Fibroblast of villous mesenchyme (primary cell): ENCODE results near the gene KCNK1. TPM values are rescaled to one million over a fixed set of nuclear protein-coding genes. Genes with fewer than 3 reads are reported as not detected.
A peak's percentile ranks its signal among the peaks of the same experiment; 100 is the strongest.

Experiments
- DNase-seq: peaks from one replicate; pipeline ENCODE4 v3.0.0-alpha.2; 2010; ENCODE audit warnings: low read depth
- H3K4me3 ChIP-seq: 2 replicates; pipeline ENCODE4 v1.5.1; 2011; ENCODE audit warnings: low read depth, mild to moderate bottlenecking, low read length
- CTCF ChIP-seq: IDR thresholded peaks from 2 replicates; pipeline ENCODE4 v1.5.1; 2012; ENCODE audit warnings: low read depth, mild to moderate bottlenecking, low read length; ENCODE audit not compliant: insufficient read depth
- total RNA-seq: library from RNA; depleted of rRNA; stranded (reverse); fragments of >200 nt; gene quantifications from 2 replicates; pipeline ENCODE4 v1.2.3, GENCODE V29; 2012

The KCNK1 gene
- total RNA-seq, 1 donor = 4.3 TPM

DNA sequence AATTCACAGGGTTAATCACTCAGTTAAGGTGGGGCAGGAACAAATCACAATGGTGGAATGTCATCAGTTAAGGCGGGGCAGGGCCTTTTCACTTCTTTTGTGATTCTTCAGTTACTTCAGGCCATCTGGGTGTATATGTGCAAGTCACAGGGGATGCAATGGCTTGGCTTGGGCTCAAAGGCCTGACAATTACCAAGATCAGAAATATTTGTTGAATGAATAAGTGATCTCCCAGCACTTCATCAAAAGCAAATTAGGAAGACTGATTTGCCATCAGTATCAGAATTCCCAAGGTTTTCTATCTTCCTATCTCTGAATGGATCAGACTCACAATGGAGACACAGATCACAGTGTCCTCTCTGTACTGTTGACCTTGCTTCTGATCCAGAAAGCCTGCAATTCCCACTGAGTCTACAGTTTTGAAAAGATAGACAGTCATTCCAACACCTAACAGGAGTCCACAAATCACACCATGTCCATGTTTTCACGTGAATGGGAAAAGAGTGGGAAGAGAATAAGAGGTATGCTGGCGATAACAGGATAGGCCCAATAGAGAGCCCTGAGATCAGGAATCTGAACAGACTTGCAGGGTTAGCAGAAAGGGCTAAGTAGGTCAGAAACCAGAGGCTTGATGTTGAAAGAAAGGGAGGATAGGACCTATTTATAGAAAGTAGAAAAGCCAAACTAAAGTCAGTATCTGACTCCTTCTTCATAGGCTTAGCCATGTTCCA lies 75.3 kb downstream of the KCNK1 start:
- no peak for DNase-seq
- TF ChIP-seq CTCF = no peak

GRCh38 chr1:233689748-233690254 lies 75.9 kb downstream of the KCNK1 start:
- H3K4me3 ChIP-seq = no peak overlapping the region
- DNase-seq = no peak
- no peak for TF ChIP-seq CTCF

More for the DNA sequence above, 75.3 kb downstream of the KCNK1 start:
- no peak overlapping the region for H3K4me3 ChIP-seq

DNA sequence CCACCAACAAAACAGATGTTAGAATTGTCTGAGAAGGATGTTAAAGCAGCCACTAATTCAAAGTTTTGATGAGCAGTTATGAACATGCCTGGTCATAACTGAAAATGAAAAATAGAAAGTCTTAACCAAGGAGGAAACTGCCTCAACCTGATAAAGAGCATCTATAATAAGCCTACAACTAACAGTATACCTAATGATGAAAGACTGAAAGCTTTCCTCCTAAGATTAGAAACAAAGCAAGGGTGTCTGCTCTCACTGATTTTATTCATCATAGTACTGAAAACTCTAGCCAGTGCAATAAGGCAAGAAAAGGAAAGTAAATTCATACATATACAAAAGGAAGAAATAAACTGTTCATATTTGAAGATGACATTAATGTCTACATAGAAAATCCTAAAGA lies 82.0 kb downstream of the KCNK1 start:
- no peak for TF ChIP-seq CTCF
- DNase-seq = no peak

GRCh38 chr1:233700338-233700737 lies 86.4 kb downstream of the KCNK1 start:
- H3K4me3 ChIP-seq = no peak overlapping the region
- DNase-seq = no peak
- no peak for TF ChIP-seq CTCF

More for the DNA sequence above, 82.0 kb downstream of the KCNK1 start:
- no peak overlapping the region for H3K4me3 ChIP-seq

GRCh38 chr1:233704170-233704897 lies 90.4 kb downstream of the KCNK1 start:
- DNase-seq = peak; percentile 16
- no peak for TF ChIP-seq CTCF

DNA sequence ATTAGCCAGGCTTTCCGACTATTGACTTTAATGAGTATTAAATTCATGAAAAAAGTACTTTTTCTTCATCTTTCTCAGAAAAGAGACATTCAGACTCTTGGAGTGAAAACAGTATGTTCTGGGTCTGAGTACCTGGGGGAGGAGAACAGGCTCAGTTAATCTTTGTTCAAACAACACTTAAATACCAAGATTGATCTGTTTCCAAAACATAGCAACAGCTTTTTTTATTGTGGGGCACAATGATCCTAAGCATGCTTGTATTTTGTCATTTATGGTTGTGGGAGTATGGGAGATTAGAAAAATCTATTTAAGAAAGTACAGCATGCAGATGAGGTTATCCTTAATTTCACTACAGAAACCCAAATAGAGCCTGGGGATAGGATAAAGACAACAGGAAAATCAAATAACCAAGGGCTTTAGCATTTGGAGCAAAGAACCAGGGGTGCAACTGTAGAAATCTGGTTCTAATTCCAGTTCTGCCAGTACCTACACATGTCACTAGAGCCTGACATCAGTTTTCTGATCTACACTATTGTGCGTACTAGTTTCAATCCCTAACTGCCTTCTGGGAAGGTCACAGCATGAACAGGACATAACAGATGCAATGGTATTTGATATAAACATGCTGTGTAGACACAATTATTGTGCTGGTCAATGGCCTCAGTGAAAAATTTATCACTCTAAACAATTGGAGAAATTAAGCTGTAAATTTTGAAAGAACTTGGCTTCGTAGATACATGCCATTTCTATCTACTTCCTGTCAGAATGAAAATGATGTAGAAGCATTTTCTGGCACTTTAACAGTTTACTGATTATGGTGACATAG lies 91.2 kb downstream of the KCNK1 start:
- DNase-seq = peak; percentile 3
- TF ChIP-seq CTCF = no peak
- no peak overlapping the region for H3K4me3 ChIP-seq

More at GRCh38 chr1:233704170-233704897, 90.4 kb downstream of the KCNK1 start:
- H3K4me3 ChIP-seq = no peak overlapping the region
